ENCODE data around the gene FAM124B.

DNA sequence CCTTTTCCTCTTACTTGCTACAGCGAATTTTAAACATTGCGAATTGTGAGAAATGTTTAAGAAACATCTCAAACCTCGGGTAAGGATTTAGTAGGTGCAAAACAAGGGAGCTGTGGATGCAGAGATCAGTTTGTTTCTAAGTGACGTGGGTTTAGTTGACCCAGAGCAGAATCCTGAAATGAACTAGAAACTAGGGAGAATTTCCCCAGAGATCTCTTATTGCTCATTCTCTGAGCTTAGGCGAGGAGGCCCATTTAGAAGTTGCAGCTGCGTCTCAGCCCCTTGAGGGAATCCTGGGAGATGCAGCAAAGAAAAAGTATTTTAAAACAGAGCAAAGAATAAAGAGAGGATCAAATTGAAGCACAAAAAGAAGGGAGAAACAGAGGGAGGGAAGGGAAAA, 29.3 kb downstream of the FAM124B start:
- TF ChIP-seq CTCF (IDR thresholded peaks at IDR 0.05) (no peak), POLR2A (IDR thresholded peaks at IDR 0.05) (no peak)
